Adrenal gland (tissue), 5 donors: ENCODE results near the gene HIVEP3.

Source experiments
- CTCF ChIP-seq, 6 experiments: fragments of 450-650 bp in 4 of 6; fragments of 200-600 bp in 2 of 6; sonication (generic) in 1 of 6; IDR thresholded peaks; 1 replicate in 5 of 6; 2 replicates in 1 of 6; pipeline versions ENCODE4 v1.5.1 to v1.8.0; 2016 to 2021; ENCODE audit warnings: antibody characterized with exemption in 6 of 6, mild to moderate bottlenecking in 2 of 6, moderate library complexity in 1 of 6
- POLR2A ChIP-seq, 2 donors: fragments of 450-650 bp; IDR thresholded peaks; one replicate each; pipeline ENCODE4 v1.6.1; 2017; ENCODE audit warnings: antibody characterized with exemption in 2 of 2, mild to moderate bottlenecking in 2 of 2, moderate library complexity in 1 of 2
- donor health status: DM: no; HTN: no; CAD: no.

GRCh38 chr1:41683681-41684500 lies 234.8 kb downstream of the HIVEP3 start:
- no peak for TF ChIP-seq CTCF (IDR thresholded peaks at IDR 0.05)
- no peak for TF ChIP-seq POLR2A (IDR thresholded peaks at IDR 0.05)
